ENCODE results near the gene RAP1GAP. TPM values are rescaled to one million over a fixed set of nuclear protein-coding genes. Genes with fewer than 3 reads are reported as not detected.

Gene RAP1GAP
- polyA plus RNA-seq, 2 of the 4 experiments (the other 2 are of a cell fraction), result 5.4 to 16.7 TPM

- CTCF ChIA-PET, result interaction anchor here (1.0 kb wide), 1 partner anchor 276 kb away, joined by 3 read pairs; no protein-coding TSS in a partner anchor
- ATAC-seq (no peak), DNase-seq (ENCODE audit: low read depth in 1 of 2, low spot score in 1 of 2) (no peak), FAIRE-seq (no peak)
- Histone ChIP-seq H3K9me3 (peaks cover 13% of the 10 kb centered on the region; the same call in 2 of the 3 replicates), H3K27ac (no peak overlapping the region), H3K4me1 (no peaks in the 10 kb centered on the region), H3K4me2 (no peak overlapping the region), H3K4me3 (no peak overlapping the region)
- WGBS (ENCODE audit: missing lambda C conversion rate), result 91% methylated on average over 2 of the region's 2 CpGs
- TF ChIP-seq POLR2AphosphoS2 (conservative IDR thresholded peaks at IDR 0.05; ENCODE audit: low read length) (no peak), TFCP2L1 (CRISPR knock-in tag; IDR thresholded peaks at IDR 0.05) (no peak), CBX2 (IDR thresholded peaks at IDR 0.05; ENCODE audit: borderline replicate concordance, low read depth) (no peak), POLR2A (IDR thresholded peaks at IDR 0.05; ENCODE audit: low read length) (no peak), BCL3 (IDR thresholded peaks at IDR 0.05) (no peak), ZNF302 (CRISPR knock-in tag; IDR thresholded peaks at IDR 0.05) (no peak), CEBPB (IDR thresholded peaks at IDR 0.05) (no peak), RFX5 (IDR thresholded peaks at IDR 0.05) (no peak), SMC3 (IDR thresholded peaks at IDR 0.05) (no peak), HOXB5 (CRISPR knock-in tag; IDR thresholded peaks at IDR 0.05) (no peak), ATOH8 (CRISPR knock-in tag; IDR thresholded peaks at IDR 0.05; ENCODE audit: low read depth) (no peak), SREBF2 (IDR thresholded peaks at IDR 0.05) (no peak), HES2 (IDR thresholded peaks at IDR 0.05) (no peak), CHD4 (IDR thresholded peaks at IDR 0.05; ENCODE audit: borderline replicate concordance) (no peak), HMGXB4 (CRISPR knock-in tag; IDR thresholded peaks at IDR 0.05; ENCODE audit: borderline replicate concordance) (no peak), ZSCAN20 (CRISPR knock-in tag; IDR thresholded peaks at IDR 0.05) (no peak), ZFP36 (IDR thresholded peaks at IDR 0.05; ENCODE audit: borderline replicate concordance, partially characterized antibody) (no peak), FOXS1 (CRISPR knock-in tag; IDR thresholded peaks at IDR 0.05) (no peak), USF2 (IDR thresholded peaks at IDR 0.05) (no peak)
- POLR2A ChIA-PET, result no interaction called here
Observed at GRCh38 chr1:21687081-21687529, 17.9 kb upstream of the RAP1GAP start.

- no peak for ATAC-seq
- CTCF ChIA-PET, result interaction anchor here (1.0 kb wide), 1 partner anchor 277 kb away, joined by 3 read pairs; no protein-coding TSS in a partner anchor
- no peak for FAIRE-seq
- Histone ChIP-seq H3K27ac (no peak overlapping the region), H3K4me1 (no peaks in the 10 kb centered on the region), H3K9me3 (peaks cover 13% of the 10 kb centered on the region; the same call in 2 of the 3 replicates), H3K4me3 (no peak overlapping the region), H3K4me2 (no peak overlapping the region)
- TF ChIP-seq MAX (IDR thresholded peaks at IDR 0.05) (no peak), USF2 (IDR thresholded peaks at IDR 0.05) (no peak), CHD2 (IDR thresholded peaks at IDR 0.05; ENCODE audit: low read length, partially characterized antibody) (no peak)
- no peak for DNase-seq (ENCODE audit: low read depth in 1 of 2, low spot score in 1 of 2)
- 93% methylated on average over 4 of the region's 4 CpGs for WGBS (ENCODE audit: missing lambda C conversion rate)
- POLR2A ChIA-PET, result no interaction called here
Observed at GRCh38 chr1:21685946-21686678, 17.0 kb upstream of the RAP1GAP start.

Data from A549 (cell line).